HG03520 (cell line): ENCODE data around the gene EFNB3.

Experiments
- ATAC-seq: cut with Tn5 transposase; IDR thresholded peaks from one replicate; pipeline ENCODE4 v1.9.1; 2021; ENCODE audit warnings: mild to moderate bottlenecking, moderate library complexity; ENCODE audit not compliant: unreplicated experiment

Gene EFNB3

DNA sequence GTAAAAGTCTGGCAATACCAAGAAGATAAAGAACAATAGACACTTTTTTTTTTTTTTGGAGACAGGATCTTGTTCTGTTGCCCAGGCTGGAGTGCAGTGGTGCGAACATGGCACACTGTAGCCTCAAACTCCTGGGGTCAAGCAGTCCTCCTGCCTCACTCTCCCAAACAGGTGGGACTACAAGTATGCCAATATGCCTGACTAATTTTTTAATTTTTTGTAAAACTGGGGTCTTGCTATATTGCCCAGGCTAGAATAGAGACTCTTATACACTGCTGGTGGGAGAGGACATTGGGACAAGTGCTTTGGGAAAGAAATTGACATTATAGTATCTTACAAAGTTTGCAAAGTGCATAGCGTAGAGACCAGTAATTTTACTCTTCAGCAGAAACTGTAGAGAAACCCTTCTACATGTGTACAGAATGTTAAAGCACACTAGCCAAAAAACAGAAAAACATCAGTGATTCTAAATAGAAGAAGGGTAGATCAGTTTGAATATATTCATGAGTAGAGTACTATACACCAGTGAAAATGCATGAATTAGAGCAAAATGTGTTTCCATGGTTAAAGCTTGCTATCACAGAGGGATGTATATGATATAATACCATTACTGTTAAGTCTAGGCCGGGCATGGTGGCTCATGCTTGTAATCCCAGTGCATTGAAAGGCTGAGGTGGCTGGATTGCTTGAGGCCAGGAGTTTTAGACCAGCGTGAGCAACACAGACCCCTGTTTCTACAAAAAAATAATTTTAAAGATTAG lies 7.0 kb upstream of the EFNB3 start:
- ATAC-seq = no peak

DNA sequence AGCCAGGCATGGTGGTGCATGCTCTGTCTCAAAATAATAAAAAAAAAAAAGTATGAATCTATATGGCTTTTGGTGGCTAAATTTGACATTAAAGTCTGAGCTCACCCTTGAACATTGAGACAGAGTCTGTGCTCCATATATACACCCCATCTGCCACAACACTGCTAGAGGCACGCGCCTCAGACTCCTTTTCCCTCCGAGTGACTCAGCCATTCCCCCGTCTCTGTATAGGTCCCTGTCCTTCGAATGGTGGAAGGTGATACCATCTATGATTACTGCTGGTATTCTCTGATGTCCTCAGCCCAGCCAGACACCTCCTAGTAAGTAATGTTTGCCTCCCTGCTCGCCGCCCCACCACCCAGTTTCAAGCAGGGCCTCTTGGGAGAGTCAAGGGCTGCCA lies 4.5 kb upstream of the EFNB3 start:
- ATAC-seq = no peak

DNA sequence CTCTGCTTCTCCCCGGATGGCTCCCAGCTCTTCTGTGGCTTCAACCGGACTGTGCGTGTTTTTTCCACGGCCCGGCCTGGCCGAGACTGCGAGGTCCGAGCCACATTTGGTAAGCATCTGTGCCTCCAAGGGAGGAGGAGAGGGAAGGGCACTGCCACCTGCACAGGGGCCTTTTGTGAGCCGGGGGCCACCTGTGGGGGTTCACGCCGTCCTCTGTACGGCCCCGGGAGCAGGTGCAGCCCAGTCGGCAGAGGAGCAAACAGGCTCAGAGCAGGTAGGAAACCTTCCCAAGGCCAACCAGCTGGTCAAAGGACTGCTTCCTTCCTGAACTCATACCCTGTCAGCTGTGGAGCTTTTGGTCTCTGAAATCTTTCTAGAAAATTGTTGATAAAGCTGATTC lies 3.3 kb upstream of the EFNB3 start:
- no peak for ATAC-seq

DNA sequence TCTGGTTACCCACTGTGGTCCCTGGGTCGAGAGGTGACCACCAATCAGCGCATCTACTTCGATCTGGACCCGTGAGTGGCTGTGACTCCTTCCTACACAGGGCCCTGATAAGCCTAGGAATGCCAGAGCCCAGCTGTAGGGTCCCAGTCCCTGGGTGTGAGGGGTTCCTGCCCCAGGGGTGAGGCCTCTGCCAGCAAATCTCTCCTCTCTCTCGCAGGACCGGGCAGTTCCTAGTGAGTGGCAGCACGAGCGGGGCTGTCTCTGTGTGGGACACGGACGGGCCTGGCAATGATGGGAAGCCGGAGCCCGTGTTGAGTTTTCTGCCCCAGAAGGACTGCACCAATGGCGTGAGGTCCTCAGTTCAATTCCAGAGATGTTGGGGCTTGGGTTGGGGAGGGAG lies 2.2 kb upstream of the EFNB3 start:
- no peak for ATAC-seq

DNA sequence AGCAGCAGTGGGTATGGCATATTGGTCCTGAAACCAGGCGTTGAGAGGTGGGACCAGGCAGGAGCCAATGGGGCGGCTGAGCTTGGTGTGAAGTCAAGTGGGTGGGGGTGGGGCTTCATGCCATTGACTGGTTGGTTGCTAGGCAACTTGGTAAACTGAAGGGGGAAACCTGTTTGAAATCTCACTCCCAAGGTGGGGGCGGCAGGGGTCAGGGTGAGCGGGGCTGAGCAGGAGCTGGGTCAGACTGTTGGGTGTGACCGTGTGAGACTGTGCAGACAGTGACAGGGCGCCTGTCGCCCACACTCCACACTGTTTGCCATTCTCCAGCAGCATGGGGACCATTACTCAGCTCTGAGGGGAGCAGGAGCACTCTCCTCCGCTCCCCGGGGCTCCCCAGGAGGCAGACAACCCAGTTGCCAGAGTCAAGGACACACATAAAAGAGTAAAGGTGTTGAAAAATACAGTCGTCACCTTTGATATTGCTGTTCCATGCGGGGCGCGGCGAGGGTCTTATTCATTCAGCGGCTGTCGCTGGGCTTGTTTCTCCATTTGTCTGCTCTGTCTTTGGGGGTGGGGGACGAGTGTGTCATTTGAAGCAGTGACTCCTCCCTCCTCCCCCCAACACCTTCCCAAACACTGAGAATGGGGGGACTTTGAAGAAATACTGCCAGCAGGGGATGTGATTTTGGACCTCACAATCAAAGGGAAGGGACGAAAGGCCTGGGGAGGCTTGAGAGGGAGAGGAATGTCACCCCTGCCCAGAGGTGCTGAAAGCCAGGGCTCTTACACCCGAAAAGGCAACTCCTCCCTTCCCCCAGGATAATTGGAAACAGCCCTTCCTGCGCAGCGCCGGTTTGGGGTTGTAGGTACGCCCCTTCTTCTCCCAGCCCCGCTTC lies 1.2 kb upstream of the EFNB3 start:
- ATAC-seq = no peak

DNA sequence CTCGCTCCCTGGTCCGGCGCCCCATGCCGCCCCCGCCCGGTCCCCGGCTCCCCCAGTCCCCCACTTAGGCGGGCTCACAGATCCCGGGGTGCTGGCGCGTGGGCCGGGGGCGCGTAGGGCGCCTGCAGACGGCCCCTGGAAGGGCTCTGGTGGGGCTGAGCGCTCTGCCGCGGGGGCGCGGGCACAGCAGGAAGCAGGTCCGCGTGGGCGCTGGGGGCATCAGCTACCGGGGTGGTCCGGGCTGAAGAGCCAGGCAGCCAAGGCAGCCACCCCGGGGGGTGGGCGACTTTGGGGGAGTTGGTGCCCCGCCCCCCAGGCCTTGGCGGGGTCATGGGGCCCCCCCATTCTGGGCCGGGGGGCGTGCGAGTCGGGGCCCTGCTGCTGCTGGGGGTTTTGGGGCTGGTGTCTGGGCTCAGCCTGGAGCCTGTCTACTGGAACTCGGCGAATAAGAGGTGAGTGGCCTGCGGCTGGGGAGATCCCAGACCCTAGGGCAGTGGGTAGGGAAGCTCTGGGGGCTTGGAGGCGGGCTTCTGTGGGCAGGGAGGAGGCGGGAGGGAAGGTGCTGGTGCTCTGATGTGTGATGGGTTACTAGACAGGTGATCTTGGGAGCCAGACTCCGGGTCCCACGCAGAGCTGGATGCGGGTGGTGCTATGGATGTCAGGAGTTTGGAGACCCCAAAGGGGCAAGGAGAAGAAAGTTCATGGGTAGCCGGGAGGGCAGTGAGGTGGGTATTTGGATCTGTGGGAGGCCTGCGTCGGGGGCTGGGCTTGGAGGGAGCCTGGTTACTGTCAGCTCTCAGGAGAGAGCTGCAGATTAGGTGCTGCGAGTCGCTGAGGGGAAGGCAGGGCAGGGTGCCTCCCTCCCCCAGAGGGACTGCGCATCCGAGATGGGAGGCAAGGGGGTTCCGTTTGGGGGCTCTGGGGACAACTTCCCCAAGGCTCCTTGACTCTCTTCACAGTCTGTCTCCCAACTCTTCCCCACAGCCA lies 560 bp downstream of the EFNB3 start:
- no peak for ATAC-seq

DNA sequence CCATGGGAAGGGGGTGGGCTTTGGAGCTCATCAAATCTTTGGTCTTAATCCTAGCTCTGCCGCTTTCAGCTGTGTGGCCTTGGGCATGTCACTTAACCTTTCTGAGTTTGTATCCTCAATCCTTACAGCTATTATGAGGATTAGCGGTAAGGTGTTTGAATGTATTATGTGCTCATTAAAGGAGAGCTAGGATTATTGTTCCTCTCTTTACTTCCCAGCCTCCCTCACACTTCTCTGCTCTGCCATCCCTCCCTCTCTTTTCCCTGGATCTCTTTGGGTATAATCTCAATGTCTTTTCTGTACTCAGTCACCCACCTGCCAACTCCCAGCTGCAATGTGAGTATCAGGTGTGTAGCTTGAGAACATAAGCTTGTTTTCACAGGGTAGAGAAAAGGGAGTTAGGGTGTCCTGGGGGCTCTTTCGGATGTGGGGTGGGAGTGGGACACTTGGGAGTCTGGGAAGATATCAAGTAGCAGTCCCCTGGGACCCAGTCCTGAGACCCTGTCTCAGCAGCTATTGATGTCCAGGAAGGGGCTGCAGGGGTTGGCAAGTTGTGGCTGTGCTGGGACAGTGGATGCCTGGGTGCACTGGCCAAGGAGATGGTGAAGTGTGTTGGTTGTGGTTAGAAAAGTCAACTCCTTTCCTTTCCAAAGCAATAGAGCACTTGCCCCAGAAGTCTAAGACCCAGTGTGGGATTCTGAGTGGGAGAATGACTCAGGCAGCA lies 1.8 kb downstream of the EFNB3 start:
- ATAC-seq = no peak

DNA sequence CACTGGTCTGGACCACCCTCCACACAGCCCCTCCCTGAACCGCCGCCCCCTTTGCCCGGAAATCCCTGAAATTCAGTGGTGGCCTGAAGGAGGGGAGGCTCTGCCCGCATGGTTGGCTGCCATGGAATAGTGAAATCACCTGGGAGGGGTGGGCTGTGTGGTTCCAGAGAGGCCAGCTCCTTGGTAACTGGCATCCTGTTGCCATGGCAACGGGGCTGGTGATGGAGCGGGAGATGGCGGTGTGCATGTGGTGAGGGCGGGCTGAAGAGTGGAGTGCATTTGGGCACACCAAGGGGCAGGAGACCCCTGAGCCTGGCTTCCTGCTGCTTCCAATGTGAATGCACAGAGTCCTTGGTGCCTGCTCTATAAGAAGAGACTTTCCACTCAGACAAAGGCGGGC lies 2.4 kb downstream of the EFNB3 start:
- ATAC-seq = no peak

DNA sequence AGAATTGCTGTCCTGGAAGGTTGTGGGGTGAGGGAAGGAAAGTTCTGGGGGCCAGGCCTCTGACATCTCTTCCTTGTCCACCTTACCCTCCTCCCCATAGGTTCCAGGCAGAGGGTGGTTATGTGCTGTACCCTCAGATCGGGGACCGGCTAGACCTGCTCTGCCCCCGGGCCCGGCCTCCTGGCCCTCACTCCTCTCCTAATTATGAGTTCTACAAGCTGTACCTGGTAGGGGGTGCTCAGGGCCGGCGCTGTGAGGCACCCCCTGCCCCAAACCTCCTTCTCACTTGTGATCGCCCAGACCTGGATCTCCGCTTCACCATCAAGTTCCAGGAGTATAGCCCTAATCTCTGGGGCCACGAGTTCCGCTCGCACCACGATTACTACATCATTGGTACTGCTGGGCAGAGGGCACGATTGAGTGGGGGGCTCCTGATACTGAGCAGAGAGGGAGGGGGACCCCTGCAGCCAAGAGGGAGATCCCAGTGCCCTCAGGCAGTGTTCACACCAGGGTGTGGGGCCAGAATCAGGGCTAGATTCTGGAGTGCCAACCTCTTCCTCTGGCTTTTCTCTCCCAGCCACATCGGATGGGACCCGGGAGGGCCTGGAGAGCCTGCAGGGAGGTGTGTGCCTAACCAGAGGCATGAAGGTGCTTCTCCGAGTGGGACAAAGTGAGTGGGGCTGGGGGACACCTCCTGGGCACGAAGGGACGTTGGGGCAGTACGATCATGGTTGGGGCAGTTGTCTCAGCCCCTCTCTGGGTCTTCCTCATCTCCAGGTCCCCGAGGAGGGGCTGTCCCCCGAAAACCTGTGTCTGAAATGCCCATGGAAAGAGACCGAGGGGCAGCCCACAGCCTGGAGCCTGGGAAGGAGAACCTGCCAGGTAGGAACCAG lies 3.1 kb downstream of the EFNB3 start:
- no peak for ATAC-seq

DNA sequence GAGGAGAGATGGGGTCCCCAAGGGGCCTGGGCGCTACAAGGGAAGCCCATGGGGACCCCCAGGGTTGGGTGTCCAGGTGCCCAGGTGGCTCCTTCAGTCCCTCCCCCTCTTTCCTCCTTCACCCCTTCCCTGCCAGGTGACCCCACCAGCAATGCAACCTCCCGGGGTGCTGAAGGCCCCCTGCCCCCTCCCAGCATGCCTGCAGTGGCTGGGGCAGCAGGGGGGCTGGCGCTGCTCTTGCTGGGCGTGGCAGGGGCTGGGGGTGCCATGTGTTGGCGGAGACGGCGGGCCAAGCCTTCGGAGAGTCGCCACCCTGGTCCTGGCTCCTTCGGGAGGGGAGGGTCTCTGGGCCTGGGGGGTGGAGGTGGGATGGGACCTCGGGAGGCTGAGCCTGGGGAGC lies 4.0 kb downstream of the EFNB3 start:
- no peak for ATAC-seq

DNA sequence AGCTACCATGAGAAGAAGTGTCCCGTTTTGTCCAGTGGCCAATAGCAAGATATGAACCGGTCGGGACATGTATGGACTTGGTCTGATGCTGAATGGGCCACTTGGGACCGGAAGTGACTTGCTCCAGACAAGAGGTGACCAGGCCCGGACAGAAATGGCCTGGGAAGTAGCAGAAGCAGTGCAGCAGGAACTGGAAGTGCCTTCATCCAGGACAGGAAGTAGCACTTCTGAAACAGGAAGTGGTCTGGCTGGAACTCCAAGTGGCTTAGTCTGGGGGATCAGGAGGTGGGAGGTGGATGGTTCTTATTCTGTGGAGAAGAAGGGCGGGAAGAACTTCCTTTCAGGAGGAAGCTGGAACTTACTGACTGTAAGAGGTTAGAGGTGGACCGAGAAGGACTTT lies 5.3 kb downstream of the EFNB3 start:
- no peak for ATAC-seq

DNA sequence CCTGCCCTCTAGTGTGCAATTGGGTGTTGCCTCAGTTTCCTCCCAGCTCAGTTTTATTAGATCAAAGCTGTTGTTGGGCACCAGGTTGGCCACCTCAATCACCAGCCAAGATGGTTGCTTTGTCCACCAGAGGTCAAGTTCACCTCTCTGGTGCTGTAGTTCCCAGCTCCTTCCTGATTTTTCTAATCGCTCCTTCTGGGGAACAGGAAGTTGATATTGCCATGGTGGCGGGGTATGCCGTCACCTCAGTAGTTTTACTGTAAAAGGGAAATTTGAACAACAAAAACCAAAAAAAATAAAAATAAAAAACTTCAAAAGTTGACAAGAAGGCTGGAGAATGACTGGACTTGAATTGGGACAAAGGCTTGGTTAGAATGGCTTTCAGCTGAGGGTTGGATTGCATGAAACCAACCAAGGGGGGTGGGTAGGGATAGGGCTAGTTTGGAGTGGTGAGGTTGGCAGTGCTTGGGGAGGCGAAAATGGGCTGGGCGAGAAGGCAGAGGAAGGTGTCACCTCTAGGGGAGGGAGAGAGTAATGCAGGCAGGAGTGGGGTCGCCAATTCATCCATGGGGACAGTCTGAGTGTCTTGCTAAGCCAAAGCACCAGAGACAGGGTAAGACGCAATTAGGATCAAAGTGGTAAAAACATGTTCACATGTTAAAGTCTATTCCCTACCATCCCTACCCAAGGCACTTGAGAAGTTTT lies 6.2 kb downstream of the EFNB3 start:
- ATAC-seq = no peak

DNA sequence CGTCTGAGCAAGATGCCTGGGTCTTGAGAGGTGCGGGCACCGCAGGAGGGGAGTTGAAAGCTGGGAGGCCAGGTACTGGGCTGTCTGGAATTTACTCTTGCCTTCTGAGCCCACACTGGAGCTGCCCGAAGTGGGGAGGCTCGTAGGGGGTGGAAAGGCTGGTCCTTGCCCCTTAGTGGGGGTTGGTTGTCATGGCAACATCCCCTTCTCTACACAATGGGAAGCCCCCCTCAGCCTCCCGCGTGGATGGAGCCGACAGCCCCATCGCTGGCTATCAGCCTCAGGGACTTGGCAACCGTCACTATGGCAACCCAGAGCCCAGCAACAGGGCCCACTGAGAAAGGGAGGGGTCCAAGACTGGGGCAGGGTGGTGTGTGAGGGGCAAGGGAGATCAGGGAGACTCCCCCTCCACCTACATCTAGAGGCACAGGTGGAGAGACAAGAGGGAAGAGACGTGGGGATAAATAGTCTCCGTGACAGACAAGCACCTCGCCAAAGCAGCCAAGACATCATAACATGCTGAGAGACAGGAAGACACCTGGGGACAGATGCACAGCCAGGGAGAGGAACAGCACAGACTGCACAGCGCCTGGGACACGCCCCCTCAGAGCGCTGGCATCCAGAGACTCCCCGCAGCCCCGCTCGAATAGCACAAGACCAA lies 7.2 kb downstream of the EFNB3 start:
- no peak for ATAC-seq

DNA sequence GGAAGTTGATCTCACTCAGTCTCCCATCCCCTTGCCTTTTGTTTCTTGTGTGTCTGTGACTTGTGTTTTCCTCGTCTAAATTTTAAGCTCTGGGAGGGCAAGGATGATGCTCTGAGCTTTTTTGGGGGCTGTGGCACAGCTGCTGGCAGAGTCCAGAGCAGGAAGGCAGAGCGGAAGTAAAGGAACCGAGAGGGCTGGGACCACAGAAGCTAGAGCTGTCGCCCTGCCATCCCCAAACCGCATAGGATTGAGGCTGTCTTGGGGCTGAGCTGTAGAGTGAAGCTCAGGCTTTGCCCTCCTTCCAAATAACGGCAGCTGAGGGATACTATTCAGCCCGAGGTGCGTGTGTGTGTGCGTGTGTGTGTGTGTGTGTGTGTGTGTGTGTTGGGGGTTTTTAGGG lies 8.8 kb downstream of the EFNB3 start:
- ATAC-seq = no peak

DNA sequence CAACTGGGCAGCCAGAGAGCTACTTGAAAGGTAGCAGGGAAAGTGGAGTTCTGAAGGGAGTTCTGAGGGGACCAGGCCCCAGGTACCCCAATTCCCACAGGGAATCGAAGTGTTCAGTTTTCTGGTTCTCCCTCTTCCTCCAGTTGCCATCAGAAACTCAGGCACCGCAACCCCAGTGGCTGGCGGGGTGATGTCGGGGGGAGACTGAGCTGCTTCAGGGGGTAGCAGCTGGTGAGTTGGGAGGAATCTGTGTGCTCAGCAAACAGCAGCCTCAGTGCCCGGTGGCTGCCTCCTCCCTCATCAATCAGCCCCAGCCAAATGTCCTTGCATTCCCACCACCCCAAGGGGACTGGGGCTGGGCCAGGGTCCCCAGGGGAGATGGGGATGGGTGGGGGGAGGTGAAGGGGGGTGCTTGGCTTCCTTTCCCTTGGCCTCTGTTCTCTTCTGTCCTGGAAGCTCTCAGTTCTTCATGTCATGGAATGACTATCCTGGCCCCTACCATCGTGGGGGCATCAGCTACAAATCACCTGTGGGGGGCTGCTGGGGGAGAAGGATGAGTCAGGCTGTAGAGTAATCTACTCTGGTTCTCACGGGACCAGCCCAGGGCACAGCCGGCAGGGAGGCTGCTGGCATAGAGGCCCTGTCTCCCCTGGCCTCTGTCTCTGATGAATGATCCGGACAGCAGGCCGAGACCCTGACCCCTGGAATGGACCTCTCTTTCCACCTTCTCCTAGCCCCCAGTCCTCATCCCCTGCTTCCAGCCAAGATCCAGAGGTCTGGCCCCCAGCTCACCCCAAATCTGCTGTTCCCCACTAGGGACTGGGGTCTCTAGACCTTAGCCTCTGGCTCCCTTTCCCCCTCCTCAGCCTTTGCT lies 10.0 kb downstream of the EFNB3 start:
- ATAC-seq = no peak

DNA sequence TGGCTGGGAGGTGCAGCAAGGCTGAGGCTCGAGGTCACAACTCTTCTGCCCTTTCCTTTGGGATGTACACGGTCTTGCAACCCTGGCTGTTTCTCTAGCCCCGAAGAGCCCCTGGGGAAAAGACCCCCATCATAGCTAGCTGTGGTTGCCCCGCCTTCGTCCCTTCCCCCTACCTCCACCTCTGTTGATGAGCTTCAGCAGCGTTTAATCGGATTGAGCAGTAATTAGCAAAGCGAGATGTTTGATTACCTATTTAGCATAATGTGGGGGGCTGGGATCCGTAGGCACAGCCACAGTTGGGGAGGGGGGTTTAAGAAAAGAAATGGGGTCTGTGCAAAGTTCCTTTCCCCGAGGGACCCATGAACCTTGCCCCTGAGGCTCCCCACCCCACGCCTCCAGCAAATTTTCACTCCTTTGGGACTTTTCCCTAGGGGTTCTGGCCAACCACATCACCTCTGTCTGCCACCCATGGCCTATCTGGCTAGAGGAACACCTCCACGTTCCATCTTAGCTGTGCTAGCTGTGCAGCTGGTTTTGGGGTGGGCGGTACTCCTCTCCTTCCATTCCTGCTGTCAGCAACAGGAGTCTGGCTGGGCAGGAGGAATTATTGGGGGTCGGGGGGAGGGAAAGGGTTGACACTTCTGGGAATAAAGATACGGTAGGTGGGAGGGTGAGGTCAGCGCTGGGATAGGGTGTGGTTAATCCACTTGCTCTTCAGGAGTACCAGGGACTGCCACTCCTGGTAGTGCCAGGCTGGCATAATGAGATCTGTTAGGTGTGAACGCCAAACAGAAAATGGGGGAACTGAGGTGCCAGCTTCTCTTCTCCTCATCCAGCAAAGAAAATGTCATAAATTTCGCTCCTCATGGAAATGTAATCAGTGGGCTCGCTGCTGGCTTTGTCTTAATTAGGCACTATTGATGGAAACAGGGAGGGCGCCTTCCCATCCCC lies 11.2 kb downstream of the EFNB3 start:
- ATAC-seq = no peak
